ENCODE measurements around the gene PFKFB2.

The PFKFB2 gene

DNA sequence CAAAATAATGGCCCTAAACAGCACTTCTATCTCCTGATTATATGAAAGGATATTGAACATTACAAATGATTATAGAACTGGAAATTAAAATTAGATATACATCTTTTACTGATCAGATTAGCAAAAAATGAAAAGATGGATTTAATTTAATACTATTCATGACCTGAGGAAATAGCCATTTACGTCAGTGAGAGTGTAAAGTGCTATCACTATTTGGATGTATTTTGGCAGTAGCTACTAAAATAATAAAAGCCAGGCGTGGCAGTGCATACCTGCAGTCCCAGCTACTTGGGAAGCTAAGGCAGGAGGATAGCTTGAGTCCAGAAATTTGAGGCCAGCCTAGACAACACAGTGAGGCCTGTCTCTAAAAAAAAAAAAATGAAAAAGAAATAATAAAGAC is 40.9 kb downstream of the PFKFB2 start:
- no peak for DNase-seq

DNA sequence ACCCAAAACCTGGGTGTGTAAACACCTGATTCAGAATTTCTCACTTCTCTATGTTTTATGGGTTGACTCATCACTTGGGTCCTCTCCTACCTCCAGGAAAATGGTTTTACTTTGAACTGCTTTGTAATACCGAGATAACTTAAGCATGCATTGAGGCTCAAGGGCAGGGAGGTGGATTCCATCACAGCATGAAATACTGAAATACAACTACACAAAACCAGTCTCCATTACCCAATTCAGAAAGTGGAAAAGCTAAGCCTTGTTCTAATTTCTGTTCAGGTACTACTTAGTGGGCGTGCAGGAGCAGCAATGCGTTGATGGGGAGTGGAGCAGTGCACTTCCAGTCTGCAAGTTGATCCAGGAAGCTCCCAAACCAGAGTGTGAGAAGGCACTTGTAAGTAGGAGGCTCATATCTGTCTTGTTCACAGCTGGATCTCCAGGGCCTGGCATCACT is 44.8 kb downstream of the PFKFB2 start:
- DNase-seq = peak; percentile 55

DNA sequence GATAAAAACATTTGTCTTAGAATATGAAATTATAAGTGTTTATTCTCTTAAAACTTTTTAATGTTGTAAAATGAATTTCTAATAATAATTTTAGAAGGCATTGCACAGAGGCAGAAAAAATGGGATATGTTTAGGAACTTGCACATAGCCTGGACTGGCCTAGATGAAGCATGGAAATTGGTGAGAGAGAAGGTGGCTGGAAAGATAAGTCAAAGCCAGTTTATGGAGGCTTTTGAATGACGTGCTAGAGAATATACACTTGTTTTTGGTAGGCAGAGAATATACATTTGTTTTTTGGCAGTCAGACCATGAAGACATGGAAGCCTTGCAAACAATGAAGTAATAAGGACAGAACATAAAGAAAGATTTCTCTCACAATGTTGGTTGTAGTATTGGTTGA is 48.6 kb downstream of the PFKFB2 start:
- no peak for DNase-seq

DNA sequence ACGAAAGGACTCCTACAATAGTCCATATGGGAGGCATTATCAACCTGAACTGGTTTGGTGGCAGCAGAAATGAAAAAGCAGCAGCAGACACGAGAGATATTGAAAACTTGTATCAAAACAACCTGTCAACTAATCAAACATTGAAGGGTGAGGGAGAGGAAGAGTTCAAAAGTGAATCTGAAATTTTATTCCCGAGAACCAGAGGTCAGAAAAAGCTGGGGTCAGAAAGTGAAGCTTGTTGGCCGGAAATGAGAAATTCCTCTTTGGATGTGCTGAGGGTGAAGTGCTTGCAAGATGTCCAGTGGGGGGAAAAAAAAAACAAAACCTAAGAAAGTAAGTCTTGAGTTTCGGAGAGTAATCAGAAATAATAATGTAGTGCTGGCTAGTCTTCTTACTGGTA is 49.1 kb downstream of the PFKFB2 start:
- no peak for DNase-seq

DNA sequence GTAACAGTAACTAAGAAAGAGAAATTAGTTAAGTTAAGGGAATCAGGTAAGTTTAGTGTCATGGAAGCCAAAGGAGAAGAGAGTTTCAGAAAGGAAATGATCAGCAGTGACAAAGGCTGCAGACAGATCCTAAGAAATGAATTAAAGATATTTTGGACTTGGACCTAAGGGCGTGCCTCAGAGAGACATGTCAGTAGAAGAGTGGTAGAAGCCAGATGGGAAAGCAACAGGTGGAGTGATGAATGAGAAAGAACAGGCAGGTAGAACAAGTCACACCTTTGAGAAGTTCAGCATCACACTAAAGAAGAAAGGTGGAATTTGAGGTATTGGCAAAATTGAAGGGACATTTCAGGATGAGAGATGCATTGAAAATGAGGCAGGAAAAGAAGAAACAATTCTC is 49.6 kb downstream of the PFKFB2 start:
- no peak for DNase-seq

DNA sequence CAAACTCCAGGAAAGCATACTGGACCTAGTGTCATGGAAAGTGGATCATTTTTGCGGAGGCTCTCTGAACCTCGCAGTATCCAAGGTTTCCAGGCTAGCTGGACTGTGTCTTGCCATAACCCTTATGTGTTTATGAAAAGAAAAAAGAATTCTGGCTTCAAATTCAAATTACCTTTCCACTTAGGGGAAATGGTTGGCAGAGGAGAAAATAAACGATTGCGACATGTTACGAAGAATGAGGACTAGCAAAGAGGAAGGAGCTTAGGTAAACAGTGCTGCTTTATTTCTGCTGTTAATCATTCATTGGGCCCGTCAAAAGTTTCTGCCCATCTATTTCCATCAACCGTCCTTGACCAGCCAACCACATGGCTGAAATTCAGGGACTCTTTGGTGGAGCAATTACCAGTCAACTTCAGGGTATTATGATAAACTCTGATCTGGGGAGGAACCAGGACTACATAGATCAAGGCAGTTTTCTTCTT is 50.9 kb downstream of the PFKFB2 start, which contains the start of gene C4BPA:
TSS of gene C4BPA (plus strand) at position 342 of the 482 bp plus-strand sequence. CDS start 8,793 bp downstream, outside the sequence.
- no peak for DNase-seq

DNA sequence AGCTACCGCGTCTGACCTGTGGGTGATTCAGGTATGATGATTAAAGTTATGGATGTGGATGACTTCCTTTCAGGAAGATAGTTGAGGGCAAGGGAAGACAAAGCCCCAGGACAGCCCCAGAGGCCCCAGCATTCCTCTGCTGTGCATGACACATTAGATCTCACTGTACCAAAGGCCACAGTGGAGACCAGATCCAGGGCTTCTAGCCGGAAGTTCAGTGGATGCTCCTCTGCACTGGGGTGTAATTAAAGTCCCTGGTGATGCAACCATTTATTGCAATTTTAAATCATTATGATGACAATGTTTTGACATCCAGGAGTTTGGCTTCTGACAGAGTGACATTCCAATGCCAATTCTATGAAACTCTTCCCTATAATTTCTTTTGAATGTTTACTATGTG is 55.9 kb downstream of the PFKFB2 start:
- DNase-seq = no peak

DNA sequence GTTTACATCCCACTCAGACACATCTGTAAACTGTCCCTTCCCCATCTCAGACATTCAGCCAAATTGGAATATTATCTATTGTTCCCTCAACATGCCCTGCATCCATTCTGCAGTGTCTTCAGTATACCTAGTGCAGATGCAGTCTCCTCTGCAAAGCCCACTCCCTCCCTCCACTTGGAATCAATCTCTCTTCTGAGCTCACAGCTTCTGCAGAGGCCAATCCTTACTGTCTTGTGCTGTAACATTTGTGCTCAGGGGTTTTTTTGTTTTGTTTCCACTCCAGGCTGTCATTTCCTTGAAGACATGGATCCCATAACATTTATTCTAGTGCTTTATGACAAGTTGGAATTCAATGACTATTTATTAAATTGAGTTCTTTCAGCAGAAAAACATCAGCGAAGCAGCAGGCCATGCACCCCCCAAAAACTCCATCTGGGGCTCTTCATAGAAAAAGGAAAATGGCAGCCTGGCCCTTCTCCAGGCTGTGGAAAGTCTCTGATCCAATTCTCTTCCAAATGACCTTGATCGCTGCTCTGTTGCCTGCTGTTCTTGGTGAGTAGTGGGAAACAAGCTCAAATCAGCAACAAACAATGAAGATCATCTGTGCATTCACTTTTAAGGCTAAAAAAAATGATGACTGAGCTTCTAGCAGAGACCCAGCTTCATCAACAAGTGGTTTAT is 59.7 kb downstream of the PFKFB2 start:
- DNase-seq = no peak

DNA sequence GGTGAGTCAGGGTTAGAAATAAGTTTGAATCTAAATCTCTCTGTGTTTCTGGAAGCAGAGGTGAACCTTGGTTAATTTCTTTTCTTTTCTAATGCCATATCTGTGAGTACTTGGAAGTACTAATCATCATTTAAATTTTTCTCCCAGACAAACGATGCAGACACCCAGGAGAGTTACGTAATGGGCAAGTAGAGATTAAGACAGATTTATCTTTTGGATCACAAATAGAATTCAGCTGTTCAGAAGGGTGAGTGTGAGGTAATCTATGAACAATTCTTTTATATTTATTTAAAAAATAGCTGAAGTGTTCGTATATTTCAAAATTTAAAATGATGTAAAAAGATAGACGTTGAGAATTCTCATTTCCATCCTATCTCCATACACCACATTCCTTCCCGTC is 62.2 kb downstream of the PFKFB2 start:
- no peak for DNase-seq

DNA sequence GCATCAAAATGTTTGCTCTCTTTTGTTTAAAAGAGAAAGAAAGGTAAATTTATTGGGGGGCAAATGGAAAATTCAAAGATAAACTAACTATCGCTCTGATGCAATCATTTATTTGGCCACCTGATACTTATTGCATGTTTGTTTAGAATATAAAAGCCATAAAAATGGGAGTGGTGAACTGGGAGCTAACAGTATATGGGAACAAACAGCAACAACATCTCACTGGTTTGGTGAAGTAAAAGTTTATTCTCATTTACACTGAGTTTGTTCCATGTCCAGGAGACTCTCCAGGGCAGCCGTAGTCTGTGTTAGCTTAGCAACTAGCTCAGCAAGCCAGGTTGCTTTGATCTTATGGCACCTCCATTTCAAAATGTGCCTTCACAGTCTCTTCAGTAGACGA is 71.3 kb downstream of the PFKFB2 start:
- no peak for DNase-seq

DNA sequence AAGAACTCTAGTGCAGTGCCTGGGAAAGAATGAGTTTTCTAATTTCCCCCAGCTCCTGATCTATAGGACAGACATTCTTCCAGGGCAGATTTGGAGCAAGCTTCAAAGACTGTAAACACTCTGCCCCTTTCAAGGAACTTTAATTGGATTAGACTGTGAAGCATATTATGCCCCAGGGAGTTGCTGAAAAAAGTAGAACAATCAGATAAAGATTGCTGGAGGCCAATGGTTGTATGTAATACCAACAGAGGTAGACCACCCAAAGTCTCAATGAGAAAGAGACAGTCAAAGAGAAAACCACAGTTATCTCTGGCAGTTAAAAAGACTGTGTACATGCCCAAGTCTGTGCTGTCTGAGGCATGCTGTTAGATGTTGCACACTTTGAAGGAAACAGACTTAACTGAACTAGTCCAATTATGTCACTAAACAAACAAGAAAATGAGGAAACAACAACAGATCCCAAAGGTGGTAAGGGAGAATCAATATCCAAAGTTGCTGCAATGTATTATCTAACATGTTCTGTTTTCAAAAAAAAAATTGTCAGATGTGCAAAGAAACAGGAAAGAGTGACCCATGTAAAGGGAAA is 75.4 kb downstream of the PFKFB2 start:
- DNase-seq = no peak

DNA sequence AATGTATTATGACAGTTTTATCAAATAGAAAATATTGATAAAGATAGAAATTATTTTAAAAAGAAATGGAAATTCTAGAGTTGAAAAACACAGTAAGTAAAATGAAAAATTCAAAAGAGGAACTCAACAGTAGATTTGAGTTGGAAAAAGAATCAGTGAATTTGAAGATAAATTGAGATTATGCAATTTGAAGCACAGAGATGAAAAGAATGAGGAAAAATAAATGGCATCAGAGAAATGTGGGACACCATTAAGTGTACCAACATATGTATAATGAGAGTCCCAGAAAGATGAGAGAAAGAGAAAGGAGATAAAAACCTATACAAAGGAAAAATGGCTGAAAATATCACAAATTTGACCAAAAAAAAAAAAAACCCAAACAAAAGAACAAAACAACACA is 76.0 kb downstream of the PFKFB2 start:
- no peak for DNase-seq

Measured in stimulated activated CD4-positive, alpha-beta T cell treated with anti-CD3 and anti-CD28 coated beads, Interleukin-15, amount 100 ng/mL, for 24 hours (primary cell).